SK-N-MC (cell line): ENCODE measurements around the gene NVL.
A peak's percentile ranks its signal among the peaks of the same experiment; 100 is the strongest.

ENCODE experiments used
- EZH2 ChIP-seq: fragments of 200-600 bp; sonication (generic); IDR thresholded peaks from one replicate; pipeline ENCODE4 v1.6.1; 2017; ENCODE audit warnings: antibody characterized with exemption
- POLR2AphosphoS5 ChIP-seq: IDR thresholded peaks from 2 replicates; pipeline ENCODE4 v1.6.1; 2012; ENCODE audit warnings: mild to moderate bottlenecking, low read depth, low read length, borderline replicate concordance

GRCh38 chr1:224356685-224357625 lies 27.0 kb upstream of the NVL start, which contains the start of gene CNIH4:
- TF ChIP-seq EZH2: no peak
- peak; percentile 94 for TF ChIP-seq POLR2AphosphoS5
